B cell (primary cell): ENCODE results near the gene AOAH. TPM values are rescaled to one million over a fixed set of nuclear protein-coding genes. Genes with fewer than 3 reads are reported as not detected.

Experiments
- ATAC-seq: fragments of 200-7000 bp; cut with Tn5 transposase; one replicate; pipeline ENCODE4 v1.10.0; 2021; ENCODE audit warnings: low read depth, mild to moderate bottlenecking, moderate number of reproducible peaks, moderate library complexity
- CTCF ChIA-PET: fragments of 350-600 bp; sonication (Branson Sonifier 250); formaldehyde crosslinking; loops from one replicate; lab custom pipeline; 2021; ENCODE audit warnings: antibody characterized with exemption, inconsistent platforms; lab: Charles Lee
- POLR2A ChIA-PET: fragments of 350-600 bp; sonication (Branson Sonifier 250); formaldehyde crosslinking; loops from one replicate; lab custom pipeline; 2021; ENCODE audit warnings: antibody characterized with exemption; lab: Charles Lee
- DNase-seq: peaks from one replicate; pipeline ENCODE4 v3.0.0; 2013
- H2AFZ ChIP-seq: 2 replicates; pipeline ENCODE4 v1.6.1; 2012; ENCODE audit warnings: mild to moderate bottlenecking, low read depth, low read length; ENCODE audit not compliant: insufficient read depth, poor library complexity, severe bottlenecking
- H3K27ac ChIP-seq, 2 donors: 1 replicate in 1 of 2; 2 replicates in 1 of 2; pipeline ENCODE4 v1.5.1; 2012 to 2013; ENCODE audit warnings: low read length in 2 of 2, mild to moderate bottlenecking in 2 of 2, moderate library complexity in 1 of 2
- H3K27me3 ChIP-seq, 4 experiments: fragments of 200-600 bp in 1 of 4; sonication (generic) in 1 of 4; replicated peaks in 1 of 4; 1 replicate in 2 of 4; 2 replicates in 2 of 4; pipeline versions ENCODE4 v1.6.1 to v1.7.0; 2013 to 2016; ENCODE audit warnings: low read length in 3 of 4, mild to moderate bottlenecking in 2 of 4, mixed read lengths in 1 of 4, moderate library complexity in 1 of 4; ENCODE audit not compliant: insufficient read depth in 4 of 4, control insufficient read depth in 3 of 4; ENCODE audit errors: control extremely low read depth in 1 of 4
- H3K36me3 ChIP-seq, 2 experiments: replicated peaks in 1 of 2; 1 replicate in 1 of 2; 2 replicates in 1 of 2; pipeline versions ENCODE4 v1.6.1 to v1.7.1; 2013; ENCODE audit warnings: low read length in 1 of 2; ENCODE audit not compliant: insufficient read depth in 2 of 2, control insufficient read depth in 1 of 2; ENCODE audit errors: control extremely low read depth in 1 of 2, extremely low read depth in 1 of 2
- H3K4me1 ChIP-seq, 2 donors: fragments of 200-600 bp in 1 of 2; sonication (generic) in 1 of 2; 1 replicate in 1 of 2; 2 replicates in 1 of 2; pipeline versions ENCODE4 v1.5.1 to v1.6.1; 2013 to 2017; ENCODE audit warnings: low read length in 2 of 2; ENCODE audit not compliant: control insufficient read depth in 2 of 2, insufficient read depth in 2 of 2
- H3K4me2 ChIP-seq: replicated peaks from 2 replicates; pipeline ENCODE3; 2012; ENCODE audit warnings: mild to moderate bottlenecking, low read depth, low read length; ENCODE audit not compliant: poor library complexity, severe bottlenecking
- H3K4me3 ChIP-seq, 5 experiments: fragments of 200-600 bp in 1 of 5; sonication (generic) in 1 of 5; 1 replicate in 3 of 5; 2 replicates in 2 of 5; pipeline versions ENCODE4 v1.5.1 to v1.7.0; 2011 to 2016; ENCODE audit warnings: low read length in 4 of 5, mild to moderate bottlenecking in 4 of 5, low read depth in 2 of 5, control low read depth in 1 of 5, moderate library complexity in 1 of 5; ENCODE audit not compliant: insufficient read depth in 1 of 5; ENCODE audit errors: control extremely low read depth in 1 of 5, extremely low read depth in 1 of 5
- H3K79me2 ChIP-seq: fragments of 200-600 bp; sonication (generic); one replicate; pipeline ENCODE4 v1.6.0; 2016; ENCODE audit warnings: low read length; ENCODE audit not compliant: control insufficient read depth, insufficient read depth
- H3K9ac ChIP-seq: fragments of 200-600 bp; sonication (generic); 2 replicates; pipeline ENCODE4 v1.6.1; 2017; ENCODE audit warnings: mild to moderate bottlenecking, low read length, moderate library complexity
- H3K9me3 ChIP-seq, 3 donors: one replicate each; pipeline versions ENCODE4 v1.6.1 to v1.7.1; 2013; ENCODE audit warnings: low read length in 2 of 3; ENCODE audit not compliant: control insufficient read depth in 2 of 3, insufficient read depth in 1 of 3; ENCODE audit errors: control extremely low read depth in 1 of 3
- H4K20me1 ChIP-seq: 2 replicates; pipeline ENCODE4 v1.6.0; 2012; ENCODE audit warnings: mild to moderate bottlenecking, low read length; ENCODE audit not compliant: insufficient read depth, control insufficient read depth, poor library complexity, severe bottlenecking
- H3K27ac Mint-ChIP-seq: one replicate; pipeline ENCODE4 v1.8.0; 2021; ENCODE audit warnings: mixed read lengths
- H3K27me3 Mint-ChIP-seq: one replicate; pipeline ENCODE4 v1.8.0; 2021; ENCODE audit warnings: mixed read lengths
- H3K4me1 Mint-ChIP-seq: one replicate; pipeline ENCODE4 v1.8.0; 2021; ENCODE audit warnings: mixed read lengths
- H3K4me3 Mint-ChIP-seq: one replicate; pipeline ENCODE4 v1.8.0; 2021; ENCODE audit warnings: mixed read lengths
- H3K9me3 Mint-ChIP-seq: one replicate; pipeline ENCODE4 v1.8.0; 2022; ENCODE audit warnings: mixed read lengths; ENCODE audit not compliant: insufficient read depth
- CTCF ChIP-seq: fragments of 200-600 bp; IDR thresholded peaks from one replicate; pipeline ENCODE4 v1.8.0; 2022; ENCODE audit warnings: antibody characterized with exemption, mild to moderate bottlenecking
- EZH2 ChIP-seq: IDR thresholded peaks from 2 replicates; pipeline ENCODE4 v1.6.1; 2012; ENCODE audit warnings: borderline replicate concordance, low read depth, mild to moderate bottlenecking, moderate library complexity, low read length; ENCODE audit not compliant: insufficient read depth, poor library complexity, severe bottlenecking
- WGBS: methylation state at CpG from one replicate; pipeline ENCODE4 v1.1.5; 2013; ENCODE audit warnings: missing lambda C conversion rate; ENCODE audit not compliant: insufficient coverage; 5-methylcytosine and 5-hydroxymethylcytosine counted together
- intact Hi-C: fragments of 100-400 bp; cut with micrococcal nuclease; formaldehyde crosslinking; loops from one replicate; pipeline ENCODE4 v1.10.0; 2022
- polyA plus RNA-seq: library from polyadenylated mRNA; depleted of rRNA; stranded (reverse); fragments of >200 nt; gene quantifications from 2 replicates; pipeline ENCODE4 v1.2.3, GENCODE V29; 2012
- total RNA-seq, 2 donors: library from RNA; stranded (reverse); fragments of 120-200 nt in 1 of 2; gene quantifications; 1 replicate in 1 of 2; 2 replicates in 1 of 2; pipeline versions ENCODE4 v1.2.3 to v1.2.4, GENCODE V29; 2013 to 2022

Gene AOAH
- total and polyA plus RNA-seq, 2 donors (not counting 1 experiment from before 2014, with no cell fraction given), result 2.6 to 5.0 TPM

GRCh38 chr7:36591636-36592035 is 132.7 kb downstream of the AOAH start:
- no peaks in the 10 kb centered on the region for H3K79me2 ChIP-seq
- H4K20me1 ChIP-seq, result no peaks in the 10 kb centered on the region
- DNase-seq (no peak), ATAC-seq (no peak)
- H3K4me1 Mint-ChIP-seq, result no peaks in the 10 kb centered on the region
- peaks cover 4% of the 10 kb centered on the region for H3K27me3 Mint-ChIP-seq
- no peak overlapping the region for H3K4me2 ChIP-seq
- peaks cover 0 to 2% (median 0%) of the 10 kb centered on the region in 3 donors for H3K9me3 ChIP-seq
- no peak overlapping the region for H3K27ac ChIP-seq
- H2AFZ ChIP-seq, result no peak overlapping the region
- no peaks in the 10 kb centered on the region for H3K36me3 ChIP-seq
- no peak overlapping the region for H3K27ac Mint-ChIP-seq
- ChIA-PET CTCF (interaction anchor here (0.6 to 0.9 kb wide), 2 partner anchors 72 to 1543 kb away, joined by 3 read pairs; no protein-coding TSS in a partner anchor), POLR2A (no interaction called here)
- no peaks in the 10 kb centered on the region for H3K4me1 ChIP-seq
- no peak overlapping the region for H3K4me3 ChIP-seq
- TF ChIP-seq EZH2 (no peak), CTCF (no peak)
- H3K27me3 ChIP-seq, result no peaks in the 10 kb centered on the region
- intact Hi-C loops, result no loop called here
- WGBS, result 100% methylated on average over 1 of the region's 3 CpGs
- no peak overlapping the region for H3K9ac ChIP-seq
- H3K9me3 Mint-ChIP-seq, result no peaks in the 10 kb centered on the region
- H3K4me3 Mint-ChIP-seq, result no peak overlapping the region

GRCh38 chr7:36589391-36589790 is 134.9 kb downstream of the AOAH start:
- intact Hi-C loops, result no loop called here
- ChIA-PET CTCF (no interaction called here), POLR2A (no interaction called here)

More at GRCh38 chr7:36589391-36589790, 134.9 kb downstream of the AOAH start:
- Mint-ChIP-seq H3K4me3 (no peak overlapping the region), H3K27me3 (peaks cover 4% of the 10 kb centered on the region), H3K27ac (no peak overlapping the region), H3K9me3 (no peaks in the 10 kb centered on the region), H3K4me1 (no peaks in the 10 kb centered on the region)
- DNase-seq, result no peak
- TF ChIP-seq EZH2, result no peak
- Histone ChIP-seq H3K27me3 (no peaks in the 10 kb centered on the region), H3K4me3 (no peak overlapping the region), H4K20me1 (no peaks in the 10 kb centered on the region), H3K36me3 (peaks cover 0 to 1% of the 10 kb centered on the region in 2 experiments), H3K4me2 (no peak overlapping the region), H3K79me2 (no peaks in the 10 kb centered on the region), H3K9ac (no peak overlapping the region), H3K4me1 (no peaks in the 10 kb centered on the region), H2AFZ (no peak overlapping the region), H3K27ac (no peak overlapping the region), H3K9me3 (peaks cover 0 to 2% (median 0%) of the 10 kb centered on the region in 3 donors)
- WGBS, result 100% methylated on average over 2 of the region's 3 CpGs
- no peak for ATAC-seq
